GM20000 (cell line): ENCODE data around the gene EXD3.

ENCODE experiments used
- DNase-seq: peaks from one replicate; pipeline ENCODE4 v3.0.0; 2012; ENCODE audit warnings: low spot score
- TF ChIP-seq, protein P1 (sequence below): IDR thresholded peaks from 2 replicates; pipeline ENCODE4 v1.5.1; 2012; ENCODE audit warnings: mild to moderate bottlenecking, control low read depth; ENCODE audit errors: extremely low read depth, missing control alignments

Gene EXD3

GRCh38 chr9:137371521-137371941 lies 51.4 kb downstream of the EXD3 start:
- TF ChIP-seq, protein P1, sequence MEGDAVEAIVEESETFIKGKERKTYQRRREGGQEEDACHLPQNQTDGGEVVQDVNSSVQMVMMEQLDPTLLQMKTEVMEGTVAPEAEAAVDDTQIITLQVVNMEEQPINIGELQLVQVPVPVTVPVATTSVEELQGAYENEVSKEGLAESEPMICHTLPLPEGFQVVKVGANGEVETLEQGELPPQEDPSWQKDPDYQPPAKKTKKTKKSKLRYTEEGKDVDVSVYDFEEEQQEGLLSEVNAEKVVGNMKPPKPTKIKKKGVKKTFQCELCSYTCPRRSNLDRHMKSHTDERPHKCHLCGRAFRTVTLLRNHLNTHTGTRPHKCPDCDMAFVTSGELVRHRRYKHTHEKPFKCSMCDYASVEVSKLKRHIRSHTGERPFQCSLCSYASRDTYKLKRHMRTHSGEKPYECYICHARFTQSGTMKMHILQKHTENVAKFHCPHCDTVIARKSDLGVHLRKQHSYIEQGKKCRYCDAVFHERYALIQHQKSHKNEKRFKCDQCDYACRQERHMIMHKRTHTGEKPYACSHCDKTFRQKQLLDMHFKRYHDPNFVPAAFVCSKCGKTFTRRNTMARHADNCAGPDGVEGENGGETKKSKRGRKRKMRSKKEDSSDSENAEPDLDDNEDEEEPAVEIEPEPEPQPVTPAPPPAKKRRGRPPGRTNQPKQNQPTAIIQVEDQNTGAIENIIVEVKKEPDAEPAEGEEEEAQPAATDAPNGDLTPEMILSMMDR = no peak
- DNase-seq = no peak

DNA sequence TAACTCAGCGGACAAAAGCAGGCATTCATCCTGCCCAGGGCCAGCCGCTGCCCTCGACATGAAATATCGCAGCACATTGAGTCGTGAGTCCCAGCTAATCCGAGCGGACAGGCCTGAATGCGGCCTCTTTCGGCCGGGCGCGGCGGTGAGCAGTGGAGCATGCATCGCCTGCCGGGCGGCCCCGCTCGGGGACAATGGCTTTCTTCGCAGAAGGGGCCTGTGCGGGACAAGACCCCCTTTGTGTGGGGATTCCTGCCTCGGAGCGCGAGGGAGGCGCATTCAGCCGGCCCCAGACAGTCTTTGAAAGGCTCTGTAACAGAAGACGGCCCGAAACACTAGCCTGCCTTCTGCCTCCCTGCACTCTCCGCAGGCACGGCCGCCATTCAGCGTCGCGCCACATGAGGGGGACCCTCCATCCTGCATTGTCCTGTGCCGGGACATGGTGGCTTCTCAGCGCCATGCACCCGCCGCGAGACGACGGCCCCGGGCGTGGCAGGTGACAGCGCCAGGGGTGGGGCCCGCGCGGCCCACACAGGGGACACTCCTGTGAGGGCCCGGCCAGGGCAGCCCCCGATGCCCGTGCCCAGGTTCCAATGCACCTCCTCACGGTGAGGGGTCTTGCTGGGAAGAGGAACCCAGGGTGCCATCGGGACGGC lies 52.0 kb downstream of the EXD3 start:
- TF ChIP-seq, protein P1 = no peak
- DNase-seq = no peak

DNA sequence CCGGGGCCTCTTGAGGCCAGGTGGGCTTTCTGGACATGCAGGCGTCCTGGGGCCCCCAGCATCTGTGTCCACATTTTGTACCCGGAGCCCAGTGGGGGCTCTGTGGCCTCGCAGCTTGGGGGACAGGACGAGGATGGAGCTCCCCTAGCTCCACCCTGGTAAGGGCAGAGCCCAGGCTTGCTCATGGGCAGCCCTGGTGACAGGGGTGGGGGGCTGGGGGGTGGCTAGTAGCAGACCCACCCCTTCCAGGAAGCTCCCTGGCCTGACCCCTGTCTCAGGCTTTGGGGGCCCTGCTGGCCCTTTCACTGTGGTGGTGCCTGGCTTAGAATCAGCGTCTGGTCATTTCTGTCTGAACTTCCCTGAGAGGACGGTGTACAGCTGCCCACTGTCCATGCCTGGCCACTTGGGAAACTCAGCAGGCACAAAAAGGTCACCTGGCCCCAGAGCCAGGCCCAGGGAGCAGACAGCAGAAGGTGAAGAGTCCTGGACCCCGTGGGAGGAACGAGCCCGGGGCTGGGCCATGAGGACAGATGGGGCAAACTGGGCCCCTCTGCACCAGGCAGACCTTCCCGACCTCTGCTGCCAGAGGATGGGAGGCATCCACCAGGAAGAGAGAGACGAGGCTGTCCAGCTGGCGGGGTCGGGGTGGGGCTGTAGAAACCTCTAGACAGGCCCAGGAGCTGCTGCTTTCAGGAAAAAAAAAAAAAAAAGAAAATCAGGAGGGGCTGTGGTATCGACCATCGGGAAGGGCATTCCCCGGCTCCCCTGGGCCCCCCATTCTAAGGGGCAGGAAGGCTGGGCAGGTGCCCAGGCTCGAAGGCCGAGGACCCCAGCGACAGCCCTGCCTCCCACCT lies 52.8 kb downstream of the EXD3 start:
- no peak for DNase-seq
- TF ChIP-seq, protein P1 = no peak

DNA sequence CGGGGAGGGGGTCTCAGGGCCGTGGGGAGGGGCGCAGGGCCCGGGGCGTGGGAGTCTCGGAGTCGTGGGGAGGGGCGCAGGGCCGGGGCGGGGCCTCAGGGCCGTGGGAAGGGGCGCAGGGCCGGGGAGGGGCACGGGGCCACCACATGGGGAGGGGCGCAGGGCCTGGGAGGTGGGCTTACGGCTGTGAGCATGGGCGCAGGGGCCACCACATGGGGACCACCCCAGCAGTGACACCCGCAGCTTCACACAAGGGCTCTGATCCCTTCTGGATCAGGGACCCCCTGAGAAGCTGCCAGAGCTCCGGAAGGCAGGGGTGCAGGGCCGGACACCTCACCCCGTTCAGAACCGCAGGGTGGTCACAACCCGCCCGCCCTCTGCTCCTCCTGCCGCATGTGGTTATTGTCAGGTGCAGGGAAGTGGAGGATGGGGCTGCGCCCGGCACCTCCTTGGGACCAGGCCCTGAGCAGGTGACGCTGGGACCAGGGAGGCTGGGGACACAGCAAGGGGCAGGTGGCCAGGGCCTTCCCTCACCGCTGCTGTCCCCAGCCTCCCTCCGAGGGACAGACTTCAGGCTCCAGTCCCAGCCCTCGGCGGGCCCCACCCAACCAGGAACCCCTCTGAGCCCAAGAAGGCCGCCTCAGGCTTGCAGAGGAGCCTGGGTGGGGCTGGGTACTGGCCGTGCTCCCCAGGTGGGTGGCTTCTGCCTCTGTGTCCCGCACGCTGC lies 53.7 kb downstream of the EXD3 start:
- no peak for DNase-seq
- TF ChIP-seq, protein P1 = no peak

GRCh38 chr9:137368431-137369035 lies 54.4 kb downstream of the EXD3 start:
- TF ChIP-seq, protein P1 = no peak
- DNase-seq = no peak

GRCh38 chr9:137367506-137368430 lies 55.2 kb downstream of the EXD3 start:
- TF ChIP-seq, protein P1 = no peak
- no peak for DNase-seq
